GM18858 (cell line): ENCODE data around the gene SREBF2.
"Not testable (repeated sequence)": the region's sequence is repeated elsewhere in the genome, so short reads cannot be mapped to it uniquely, and the experiment has no call there.

ENCODE experiments used
- ATAC-seq: cut with Tn5 transposase; IDR thresholded peaks from one replicate; pipeline ENCODE4 v1.9.1; 2021; ENCODE audit not compliant: unreplicated experiment

The SREBF2 gene

GRCh38 chr22:41939981-41940831, 107.3 kb downstream of the SREBF2 start:
- peak; percentile 37 for ATAC-seq

DNA sequence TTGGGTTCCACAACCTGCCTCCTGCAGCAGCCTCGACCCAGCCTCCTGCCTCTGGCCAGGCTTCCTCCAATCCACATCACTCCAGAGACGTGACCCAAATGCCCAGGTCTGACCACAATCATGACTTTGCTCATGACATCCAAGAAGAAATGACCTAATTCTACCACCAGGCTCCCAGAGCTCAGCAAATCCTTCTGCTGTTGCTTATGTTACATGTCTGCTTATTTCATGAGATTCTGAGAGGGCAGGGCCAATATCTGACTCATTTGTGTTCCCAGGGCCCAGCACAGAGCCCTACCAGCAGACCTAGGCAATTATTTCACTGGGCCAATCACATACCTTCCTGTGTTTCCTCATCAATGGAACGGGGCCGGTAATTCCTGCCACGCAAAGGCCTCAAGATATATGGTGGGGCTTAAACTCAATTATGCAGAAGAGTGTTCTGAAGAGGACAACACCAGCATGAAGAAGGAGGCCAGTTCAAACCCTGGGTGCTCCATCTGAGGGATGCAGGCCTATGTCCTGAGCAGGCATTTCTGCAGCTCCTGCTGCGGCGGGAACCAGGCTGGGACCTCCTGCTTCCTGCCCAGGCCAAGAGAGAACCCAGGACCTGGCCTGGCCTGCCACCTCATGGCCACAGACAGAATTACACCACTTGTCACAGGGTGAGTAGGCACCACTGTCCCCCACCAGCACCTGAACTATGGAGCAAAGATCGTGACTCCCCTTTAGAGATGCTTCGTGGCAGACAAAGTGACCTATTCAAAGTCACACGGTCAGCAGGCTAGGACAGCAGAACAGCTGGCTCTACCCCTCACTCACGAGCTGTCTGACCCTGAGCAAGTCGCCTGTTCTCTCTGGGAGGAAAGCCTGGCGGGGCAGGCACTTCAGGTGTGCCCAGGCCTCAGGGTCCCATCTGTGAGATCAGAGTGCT, 108.2 kb downstream of the SREBF2 start:
- no peak for ATAC-seq

GRCh38 chr22:41943661-41944209, 110.8 kb downstream of the SREBF2 start:
- ATAC-seq, result no peak

- peak; percentile 46 for ATAC-seq
Measured at GRCh38 chr22:41946629-41947423, 113.9 kb downstream of the SREBF2 start, which contains the start of gene CENPM. CENPM (minus strand) TSS chr22:41947152; CDS start chr22:41947076, 76 bp downstream.

DNA sequence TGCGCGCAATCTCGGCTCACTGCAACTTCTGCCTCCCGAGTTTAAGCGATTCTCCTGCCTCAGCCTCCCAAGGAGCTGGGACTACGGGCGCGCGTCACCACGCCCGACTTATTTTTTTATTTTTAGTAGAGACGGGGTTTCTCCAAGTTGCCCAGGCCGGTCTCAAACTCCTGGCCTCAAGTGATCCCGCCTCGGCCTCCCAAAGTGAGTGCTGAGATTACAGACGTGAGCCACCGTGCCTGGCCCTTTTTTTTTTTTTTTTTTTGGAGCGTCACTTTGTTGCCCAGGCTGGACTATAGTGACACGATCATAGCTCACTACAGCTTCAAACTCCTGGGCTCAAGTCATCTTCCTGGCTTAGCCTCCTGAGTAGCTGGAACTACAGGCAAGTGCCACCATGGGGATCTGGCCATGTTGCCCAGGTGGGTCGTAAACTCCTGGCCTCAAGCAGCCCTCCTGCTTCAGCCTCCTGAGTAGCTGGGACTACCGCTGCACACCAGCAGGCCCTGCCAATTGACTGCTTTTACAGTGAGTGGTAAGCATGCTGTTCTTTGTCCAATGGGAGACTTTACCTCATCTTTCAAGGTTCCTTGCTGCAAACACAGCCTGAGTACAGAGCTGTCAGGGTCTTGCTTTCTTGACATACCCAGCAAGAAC, 114.6 kb downstream of the SREBF2 start:
- no peak for ATAC-seq

DNA sequence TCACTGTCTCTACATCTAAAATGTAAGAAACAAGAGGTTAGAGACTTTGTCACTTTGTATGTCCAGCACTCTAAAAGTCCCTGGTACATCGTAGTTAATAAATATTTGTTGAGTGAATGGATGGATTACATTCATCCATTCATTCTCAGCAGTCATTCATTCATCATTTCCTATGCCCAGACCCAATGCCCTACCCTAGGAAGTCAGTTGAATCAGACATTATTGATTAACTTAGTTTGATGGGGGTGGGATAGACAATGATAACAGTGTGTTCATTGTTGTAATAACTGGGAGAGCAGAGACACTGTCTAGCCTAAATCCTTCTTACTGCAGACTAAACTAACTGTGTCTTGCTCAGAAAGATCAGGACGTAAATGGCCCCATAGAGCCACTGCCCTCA, 115.2 kb downstream of the SREBF2 start:
- no peak for ATAC-seq

GRCh38 chr22:41948928-41949296, 116.0 kb downstream of the SREBF2 start:
- not testable (repeated sequence) for ATAC-seq

GRCh38 chr22:41949297-41949965, 116.5 kb downstream of the SREBF2 start:
- no peak for ATAC-seq

GRCh38 chr22:41951898-41952474, 119.1 kb downstream of the SREBF2 start, which contains the start of gene SMIM45:
SMIM45 (plus strand) TSS chr22:41952150.
- ATAC-seq, result no peak

DNA sequence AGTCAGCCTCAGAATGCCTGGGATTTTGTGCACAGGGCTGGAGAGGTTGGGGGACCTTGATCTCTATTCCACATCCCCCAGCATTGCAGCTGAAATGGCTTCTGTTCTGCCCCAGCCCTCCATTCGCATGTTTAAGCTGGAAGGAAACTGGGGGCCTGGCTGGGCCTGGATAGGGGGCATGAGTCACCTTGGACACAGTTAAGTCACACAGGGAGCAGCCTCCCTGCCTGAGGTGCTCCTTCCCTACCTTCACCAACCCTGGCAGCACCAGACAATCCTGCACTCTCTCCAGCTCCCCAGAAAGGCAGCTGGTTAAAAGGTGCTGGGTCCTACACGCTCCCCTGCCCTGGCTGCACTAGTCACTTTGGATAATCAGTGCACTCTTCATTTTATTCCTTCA, 119.8 kb downstream of the SREBF2 start:
- ATAC-seq, result no peak
